LNCAP (cell line): Measurements from ENCODE around the gene TCEAL2.
"Not testable (repeated sequence)": the region's sequence is repeated elsewhere in the genome, so short reads cannot be mapped to it uniquely, and the experiment has no call there.

ENCODE experiments used
- TF ChIP-seq, protein P1 (sequence below): fragments of 450-650 bp; IDR thresholded peaks from 2 replicates; pipeline ENCODE4 v1.5.1; 2017; ENCODE audit warnings: mild to moderate bottlenecking

The TCEAL2 gene

DNA sequence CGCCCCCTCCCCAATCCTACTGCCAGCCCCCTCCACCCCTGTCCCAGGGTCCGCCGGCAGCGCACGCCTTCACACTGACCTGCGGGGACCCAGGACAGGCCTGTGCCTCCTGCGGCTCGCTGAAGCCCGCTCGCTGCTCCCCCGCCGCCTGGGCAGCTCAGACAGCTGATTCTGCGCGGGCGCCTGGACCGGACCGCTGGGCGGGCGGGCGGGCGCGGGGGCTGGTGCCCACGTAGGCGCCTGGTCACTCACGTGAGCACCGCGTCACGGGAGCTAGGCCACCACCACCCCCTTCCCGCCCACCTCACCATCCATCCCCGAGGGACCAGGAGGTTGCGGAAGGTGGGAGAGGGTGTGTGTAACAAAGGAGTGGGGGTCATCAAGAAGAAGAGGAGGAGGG lies 16.8 kb downstream of the TCEAL2 start, which contains the start of gene TCEAL6:
TSS of gene TCEAL6 (minus strand) at position 208 of the 400 bp plus-strand sequence.
- TF ChIP-seq, protein P1, sequence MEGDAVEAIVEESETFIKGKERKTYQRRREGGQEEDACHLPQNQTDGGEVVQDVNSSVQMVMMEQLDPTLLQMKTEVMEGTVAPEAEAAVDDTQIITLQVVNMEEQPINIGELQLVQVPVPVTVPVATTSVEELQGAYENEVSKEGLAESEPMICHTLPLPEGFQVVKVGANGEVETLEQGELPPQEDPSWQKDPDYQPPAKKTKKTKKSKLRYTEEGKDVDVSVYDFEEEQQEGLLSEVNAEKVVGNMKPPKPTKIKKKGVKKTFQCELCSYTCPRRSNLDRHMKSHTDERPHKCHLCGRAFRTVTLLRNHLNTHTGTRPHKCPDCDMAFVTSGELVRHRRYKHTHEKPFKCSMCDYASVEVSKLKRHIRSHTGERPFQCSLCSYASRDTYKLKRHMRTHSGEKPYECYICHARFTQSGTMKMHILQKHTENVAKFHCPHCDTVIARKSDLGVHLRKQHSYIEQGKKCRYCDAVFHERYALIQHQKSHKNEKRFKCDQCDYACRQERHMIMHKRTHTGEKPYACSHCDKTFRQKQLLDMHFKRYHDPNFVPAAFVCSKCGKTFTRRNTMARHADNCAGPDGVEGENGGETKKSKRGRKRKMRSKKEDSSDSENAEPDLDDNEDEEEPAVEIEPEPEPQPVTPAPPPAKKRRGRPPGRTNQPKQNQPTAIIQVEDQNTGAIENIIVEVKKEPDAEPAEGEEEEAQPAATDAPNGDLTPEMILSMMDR: not testable (repeated sequence)

GRCh38 chrX:102154218-102154860 lies 28.9 kb downstream of the TCEAL2 start:
- TF ChIP-seq, protein P1: peak; percentile 14; the same call in 1 of the 2 replicates

GRCh38 chrX:102154900-102155805 lies 29.7 kb downstream of the TCEAL2 start:
- TF ChIP-seq, protein P1: no peak

- TF ChIP-seq, protein P1: no peak
Measured at GRCh38 chrX:102155806-102156179, 30.3 kb downstream of the TCEAL2 start, which contains the start of gene BEX5. TSS of gene BEX5 (minus strand) at chrX:102155977. CDS start at chrX:102154265, 1,712 bp downstream.
